ENCODE data around the gene IKZF1. TPM values are rescaled to one million over a fixed set of nuclear protein-coding genes. Genes with fewer than 3 reads are reported as not detected.

Gene IKZF1
- total and polyA plus RNA-seq, 9 of the 15 experiments (the other 6 are each of a cell fraction or from before 2014, with no cell fraction given) = 12.6 to 85.3 (median 44.7) TPM

DNA sequence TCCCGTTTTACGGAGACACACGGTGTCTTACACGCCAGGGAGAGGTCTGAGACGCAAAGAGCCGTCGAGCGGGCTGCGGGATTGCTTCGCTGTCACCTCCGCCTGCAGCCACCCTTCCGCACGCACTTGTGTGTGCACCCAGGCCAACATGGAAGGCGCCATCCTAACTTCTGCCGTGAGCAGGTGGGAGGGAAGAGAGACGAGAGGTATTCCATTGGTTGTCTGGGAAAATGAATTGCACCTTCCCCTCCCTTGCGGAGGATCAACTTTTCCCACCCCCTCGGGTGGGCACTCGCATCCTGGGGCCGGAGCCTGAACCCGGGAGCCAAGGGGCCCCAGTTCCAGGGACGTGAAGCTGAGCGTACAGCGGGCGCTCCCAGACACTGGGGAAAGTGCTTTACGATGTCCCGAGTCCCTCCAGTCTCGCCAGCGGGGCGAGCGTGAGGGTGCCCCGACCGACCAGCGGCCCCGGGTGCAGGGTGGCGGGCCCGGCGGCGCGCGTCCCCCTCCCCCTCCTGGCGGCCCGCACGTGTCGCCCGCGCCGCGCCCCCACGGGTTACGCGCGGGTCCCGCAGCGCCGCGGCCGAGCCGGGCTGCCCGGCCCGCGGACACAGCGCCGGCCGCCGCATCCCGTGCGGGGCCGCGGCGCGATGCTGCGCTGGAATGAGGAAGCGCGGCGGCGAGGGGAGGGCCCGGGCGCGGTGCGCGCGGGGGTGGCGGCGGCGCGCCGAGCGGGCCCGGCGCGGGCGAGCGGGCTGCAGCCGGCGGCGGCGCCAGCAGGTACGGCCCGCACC is 984 bp upstream of the IKZF1 start (continued):
- TF ChIP-seq, protein P1, sequence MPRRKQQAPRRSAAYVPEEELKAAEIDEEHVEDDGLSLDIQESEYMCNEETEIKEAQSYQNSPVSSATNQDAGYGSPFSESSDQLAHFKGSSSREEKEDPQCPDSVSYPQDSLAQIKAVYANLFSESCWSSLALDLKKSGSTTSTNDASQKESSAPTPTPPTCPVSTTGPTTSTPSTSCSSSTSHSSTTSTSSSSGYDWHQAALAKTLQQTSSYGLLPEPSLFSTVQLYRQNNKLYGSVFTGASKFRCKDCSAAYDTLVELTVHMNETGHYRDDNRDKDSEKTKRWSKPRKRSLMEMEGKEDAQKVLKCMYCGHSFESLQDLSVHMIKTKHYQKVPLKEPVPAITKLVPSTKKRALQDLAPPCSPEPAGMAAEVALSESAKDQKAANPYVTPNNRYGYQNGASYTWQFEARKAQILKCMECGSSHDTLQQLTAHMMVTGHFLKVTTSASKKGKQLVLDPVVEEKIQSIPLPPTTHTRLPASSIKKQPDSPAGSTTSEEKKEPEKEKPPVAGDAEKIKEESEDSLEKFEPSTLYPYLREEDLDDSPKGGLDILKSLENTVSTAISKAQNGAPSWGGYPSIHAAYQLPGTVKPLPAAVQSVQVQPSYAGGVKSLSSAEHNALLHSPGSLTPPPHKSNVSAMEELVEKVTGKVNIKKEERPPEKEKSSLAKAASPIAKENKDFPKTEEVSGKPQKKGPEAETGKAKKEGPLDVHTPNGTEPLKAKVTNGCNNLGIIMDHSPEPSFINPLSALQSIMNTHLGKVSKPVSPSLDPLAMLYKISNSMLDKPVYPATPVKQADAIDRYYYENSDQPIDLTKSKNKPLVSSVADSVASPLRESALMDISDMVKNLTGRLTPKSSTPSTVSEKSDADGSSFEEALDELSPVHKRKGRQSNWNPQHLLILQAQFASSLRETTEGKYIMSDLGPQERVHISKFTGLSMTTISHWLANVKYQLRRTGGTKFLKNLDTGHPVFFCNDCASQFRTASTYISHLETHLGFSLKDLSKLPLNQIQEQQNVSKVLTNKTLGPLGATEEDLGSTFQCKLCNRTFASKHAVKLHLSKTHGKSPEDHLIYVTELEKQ (CRISPR knock-in tag; IDR thresholded peaks at IDR 0.05) = no peak
- TF ChIP-seq ZEB2 (IDR thresholded peaks at IDR 0.05) (no peak), FOS (IDR thresholded peaks at IDR 0.05; ENCODE audit: extremely low read depth, insufficient read length) (no peak), TAL1 (IDR thresholded peaks at IDR 0.05) (no peak), FOXK1 (CRISPR knock-in tag; IDR thresholded peaks at IDR 0.05; ENCODE audit: borderline replicate concordance) (no peak), ZNF445 (CRISPR knock-in tag; IDR thresholded peaks at IDR 0.05; ENCODE audit: low read depth) (no peak), MYNN (IDR thresholded peaks at IDR 0.05) (no peak), MYNN (CRISPR knock-in tag; IDR thresholded peaks at IDR 0.05) (no peak), ZNF408 (CRISPR knock-in tag; IDR thresholded peaks at IDR 0.05; ENCODE audit: low read depth) (no peak), SREBF2 (CRISPR knock-in tag; IDR thresholded peaks at IDR 0.05) (no peak), SIN3A (IDR thresholded peaks at IDR 0.05; ENCODE audit: borderline replicate concordance in 2 of 2, control insufficient read depth in 1 of 2, low read depth in 2 of 2, low read length in 2 of 2) (no peak; a peak in 1 of 4 replicates), ZNF707 (CRISPR knock-in tag; conservative IDR thresholded peaks at IDR 0.05) (no peak), CHD2 (IDR thresholded peaks at IDR 0.05; ENCODE audit: low read depth, low read length) (no peak), TOE1 (IDR thresholded peaks at IDR 0.05; ENCODE audit: borderline replicate concordance) (no peak), TOE1 (CRISPR knock-in tag; IDR thresholded peaks at IDR 0.05; ENCODE audit: borderline replicate concordance, low read depth) (no peak), HDAC8 (tag; IDR thresholded peaks at IDR 0.05) (no peak), HDGF (IDR thresholded peaks at IDR 0.05) (no peak)
- TF ChIP-seq, protein P2, sequence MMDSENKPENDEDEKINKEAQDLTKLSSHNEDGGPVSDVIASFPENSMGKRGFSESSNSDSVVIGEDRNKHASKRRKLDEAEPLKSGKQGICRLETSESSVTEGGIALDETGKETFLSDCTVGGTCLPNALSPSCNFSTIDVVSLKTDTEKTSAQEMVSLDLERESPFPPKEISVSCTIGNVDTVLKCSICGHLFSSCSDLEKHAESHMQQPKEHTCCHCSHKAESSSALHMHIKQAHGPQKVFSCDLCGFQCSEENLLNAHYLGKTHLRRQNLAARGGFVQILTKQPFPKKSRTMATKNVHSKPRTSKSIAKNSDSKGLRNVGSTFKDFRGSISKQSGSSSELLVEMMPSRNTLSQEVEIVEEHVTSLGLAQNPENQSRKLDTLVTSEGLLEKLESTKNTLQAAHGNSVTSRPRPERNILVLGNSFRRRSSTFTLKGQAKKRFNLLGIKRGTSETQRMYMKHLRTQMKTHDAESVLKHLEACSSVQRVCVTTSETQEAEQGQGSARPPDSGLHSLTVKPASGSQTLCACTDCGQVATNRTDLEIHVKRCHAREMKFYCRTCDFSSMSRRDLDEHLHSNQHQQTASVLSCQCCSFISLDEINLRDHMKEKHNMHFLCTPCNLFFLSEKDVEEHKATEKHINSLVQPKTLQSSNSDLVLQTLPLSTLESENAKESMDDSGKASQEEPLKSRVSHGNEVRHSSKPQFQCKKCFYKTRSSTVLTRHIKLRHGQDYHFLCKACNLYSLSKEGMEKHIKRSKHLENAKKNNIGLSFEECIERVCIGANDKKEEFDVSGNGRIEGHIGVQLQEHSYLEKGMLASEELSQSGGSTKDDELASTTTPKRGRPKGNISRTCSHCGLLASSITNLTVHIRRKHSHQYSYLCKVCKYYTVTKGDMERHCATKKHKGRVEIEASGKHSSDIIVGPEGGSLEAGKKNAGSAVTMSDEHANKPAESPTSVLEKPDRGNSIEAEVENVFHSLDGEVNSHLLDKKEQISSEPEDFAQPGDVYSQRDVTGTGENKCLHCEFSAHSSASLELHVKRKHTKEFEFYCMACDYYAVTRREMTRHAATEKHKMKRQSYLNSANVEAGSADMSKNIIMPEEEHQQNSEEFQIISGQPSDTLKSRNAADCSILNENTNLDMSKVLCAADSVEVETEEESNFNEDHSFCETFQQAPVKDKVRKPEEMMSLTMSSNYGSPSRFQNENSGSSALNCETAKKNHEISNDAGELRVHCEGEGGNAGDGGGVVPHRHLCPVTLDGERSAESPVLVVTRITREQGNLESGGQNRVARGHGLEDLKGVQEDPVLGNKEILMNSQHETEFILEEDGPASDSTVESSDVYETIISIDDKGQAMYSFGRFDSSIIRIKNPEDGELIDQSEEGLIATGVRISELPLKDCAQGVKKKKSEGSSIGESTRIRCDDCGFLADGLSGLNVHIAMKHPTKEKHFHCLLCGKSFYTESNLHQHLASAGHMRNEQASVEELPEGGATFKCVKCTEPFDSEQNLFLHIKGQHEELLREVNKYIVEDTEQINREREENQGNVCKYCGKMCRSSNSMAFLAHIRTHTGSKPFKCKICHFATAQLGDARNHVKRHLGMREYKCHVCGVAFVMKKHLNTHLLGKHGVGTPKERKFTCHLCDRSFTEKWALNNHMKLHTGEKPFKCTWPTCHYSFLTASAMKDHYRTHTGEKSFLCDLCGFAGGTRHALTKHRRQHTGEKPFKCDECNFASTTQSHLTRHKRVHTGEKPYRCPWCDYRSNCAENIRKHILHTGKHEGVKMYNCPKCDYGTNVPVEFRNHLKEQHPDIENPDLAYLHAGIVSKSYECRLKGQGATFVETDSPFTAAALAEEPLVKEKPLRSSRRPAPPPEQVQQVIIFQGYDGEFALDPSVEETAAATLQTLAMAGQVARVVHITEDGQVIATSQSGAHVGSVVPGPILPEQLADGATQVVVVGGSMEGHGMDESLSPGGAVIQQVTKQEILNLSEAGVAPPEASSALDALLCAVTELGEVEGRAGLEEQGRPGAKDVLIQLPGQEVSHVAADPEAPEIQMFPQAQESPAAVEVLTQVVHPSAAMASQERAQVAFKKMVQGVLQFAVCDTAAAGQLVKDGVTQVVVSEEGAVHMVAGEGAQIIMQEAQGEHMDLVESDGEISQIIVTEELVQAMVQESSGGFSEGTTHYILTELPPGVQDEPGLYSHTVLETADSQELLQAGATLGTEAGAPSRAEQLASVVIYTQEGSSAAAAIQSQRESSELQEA (IDR thresholded peaks at IDR 0.05; ENCODE audit: low read depth) = no peak
